Astrocyte (in vitro differentiated cells and primary cell): Measurements from ENCODE around the gene LAMA3. TPM values are rescaled to one million over a fixed set of nuclear protein-coding genes. Genes with fewer than 3 reads are reported as not detected.

Experiments
- DNase-seq: peaks from one replicate; pipeline ENCODE4 v3.0.0-alpha.2; 2010; ENCODE audit warnings: low read depth
- FAIRE-seq: peaks from 2 replicates; lab custom pipeline; 2011; peaks lifted over from hg19 to GRCh38; lab: Jason Lieb, UNC
- H2AFZ ChIP-seq: 2 replicates; pipeline ENCODE4 v1.6.0; 2012; ENCODE audit warnings: low read depth, low read length, inconsistent platforms
- H3K27ac ChIP-seq: 2 replicates; pipeline ENCODE4 v1.5.1; 2011; ENCODE audit warnings: low read depth, low read length, inconsistent platforms
- H3K27me3 ChIP-seq: 2 replicates; pipeline ENCODE4 v1.6.0; 2011; ENCODE audit warnings: low read length, inconsistent platforms; ENCODE audit not compliant: insufficient read depth
- H3K36me3 ChIP-seq: 2 replicates; pipeline ENCODE4 v1.5.1; 2011; ENCODE audit warnings: low read length, inconsistent platforms; ENCODE audit not compliant: insufficient read depth
- H3K4me1 ChIP-seq: 2 replicates; pipeline ENCODE4 v1.5.1; 2011; ENCODE audit warnings: low read length, inconsistent platforms; ENCODE audit not compliant: insufficient read depth
- H3K4me2 ChIP-seq: 2 replicates; pipeline ENCODE4 v1.6.0; 2012; ENCODE audit warnings: low read length, inconsistent platforms
- H3K4me3 ChIP-seq: 2 replicates; pipeline ENCODE4 v1.5.1; 2011; ENCODE audit warnings: low read depth, mild to moderate bottlenecking, low read length, inconsistent platforms; ENCODE audit not compliant: insufficient read depth
- H3K79me2 ChIP-seq: 2 replicates; pipeline ENCODE4 v1.6.0; 2012; ENCODE audit warnings: mild to moderate bottlenecking, low read length, inconsistent platforms; ENCODE audit not compliant: insufficient read depth
- H3K9ac ChIP-seq: 2 replicates; pipeline ENCODE4 v1.6.0; 2012; ENCODE audit warnings: mild to moderate bottlenecking, low read length, inconsistent platforms
- H3K9me3 ChIP-seq: 2 replicates; pipeline ENCODE4 v1.5.1; 2012; ENCODE audit warnings: low read depth, mild to moderate bottlenecking, low read length, inconsistent platforms; ENCODE audit not compliant: insufficient read depth
- H4K20me1 ChIP-seq: 2 replicates; pipeline ENCODE4 v1.6.0; 2012; ENCODE audit warnings: low read length, inconsistent platforms; ENCODE audit not compliant: insufficient read depth
- H3K27ac Mint-ChIP-seq: one replicate; pipeline ENCODE4 v1.8.0; 2021; ENCODE audit warnings: mild to moderate bottlenecking, mixed read lengths; ENCODE audit not compliant: unreplicated experiment
- H3K27me3 Mint-ChIP-seq: one replicate; pipeline ENCODE4 v1.8.0; 2021; ENCODE audit warnings: low read depth, mixed read lengths; ENCODE audit not compliant: unreplicated experiment
- H3K36me3 Mint-ChIP-seq: one replicate; pipeline ENCODE4 v1.8.0; 2021; ENCODE audit warnings: low read depth, mixed read lengths; ENCODE audit not compliant: unreplicated experiment
- H3K4me1 Mint-ChIP-seq: one replicate; pipeline ENCODE4 v1.8.0; 2021; ENCODE audit warnings: low read depth, mixed read lengths; ENCODE audit not compliant: unreplicated experiment
- H3K4me3 Mint-ChIP-seq: one replicate; pipeline ENCODE4 v1.8.0; 2021; ENCODE audit warnings: mild to moderate bottlenecking, moderate library complexity, mixed read lengths; ENCODE audit not compliant: unreplicated experiment
- H3K9me3 Mint-ChIP-seq: one replicate; pipeline ENCODE4 v1.8.0; 2021; ENCODE audit warnings: mild to moderate bottlenecking, mixed read lengths; ENCODE audit not compliant: unreplicated experiment
- CTCF ChIP-seq: IDR thresholded peaks from 2 replicates; pipeline ENCODE4 v1.5.1; 2011; ENCODE audit warnings: low read depth, mild to moderate bottlenecking, inconsistent platforms, low read length, moderate library complexity; ENCODE audit not compliant: insufficient read depth
- EZH2 ChIP-seq: IDR thresholded peaks from 2 replicates; pipeline ENCODE4 v1.6.1; 2012; ENCODE audit warnings: mild to moderate bottlenecking, low read length, inconsistent platforms; ENCODE audit not compliant: insufficient read depth
- total RNA-seq: library from RNA; stranded (reverse); gene quantifications from 2 replicates; pipeline ENCODE4 v1.2.1, GENCODE V29; 2021

Gene LAMA3
- total RNA-seq, 1 donor from 2014 or later, result 0.86 TPM

GRCh38 chr18:23945416-23946079 is 256.3 kb downstream of the LAMA3 start:
- no peak for TF ChIP-seq CTCF
- TF ChIP-seq EZH2, result no peak
- Histone ChIP-seq H3K4me1 (no peaks in the 10 kb centered on the region), H3K36me3 (no peaks in the 10 kb centered on the region), H4K20me1 (no peaks in the 10 kb centered on the region), H3K27ac (no peak overlapping the region), H2AFZ (no peak overlapping the region), H3K27me3 (peaks cover 6% of the 10 kb centered on the region), H3K79me2 (no peaks in the 10 kb centered on the region), H3K4me2 (no peak overlapping the region), H3K4me3 (no peak overlapping the region), H3K9me3 (no peaks in the 10 kb centered on the region), H3K9ac (no peak overlapping the region)
- DNase-seq (no peak), FAIRE-seq (no peak)
- H3K36me3 Mint-ChIP-seq, result no peaks in the 10 kb centered on the region
- peaks cover 11% of the 10 kb centered on the region for H3K27me3 Mint-ChIP-seq
- H3K4me1 Mint-ChIP-seq, result peaks cover 5% of the 10 kb centered on the region
- no peak overlapping the region for H3K27ac Mint-ChIP-seq
- H3K4me3 Mint-ChIP-seq, result no peak overlapping the region
- no peaks in the 10 kb centered on the region for H3K9me3 Mint-ChIP-seq

- no peaks in the 10 kb centered on the region for H4K20me1 ChIP-seq
- H3K4me2 ChIP-seq, result no peak overlapping the region
- TF ChIP-seq EZH2, result no peak
- no peak for TF ChIP-seq CTCF
- H3K9ac ChIP-seq, result no peak overlapping the region
- no peak overlapping the region for H3K4me3 Mint-ChIP-seq
- no peak overlapping the region for H3K27ac Mint-ChIP-seq
- no peaks in the 10 kb centered on the region for H3K36me3 ChIP-seq
- H2AFZ ChIP-seq, result no peak overlapping the region
- H3K36me3 Mint-ChIP-seq, result no peaks in the 10 kb centered on the region
- no peaks in the 10 kb centered on the region for H3K4me1 Mint-ChIP-seq
- no peaks in the 10 kb centered on the region for H3K79me2 ChIP-seq
- H3K4me1 ChIP-seq, result no peaks in the 10 kb centered on the region
- no peaks in the 10 kb centered on the region for H3K9me3 Mint-ChIP-seq
- H3K27me3 Mint-ChIP-seq, result peaks cover 17% of the 10 kb centered on the region
- H3K27ac ChIP-seq, result no peak overlapping the region
- H3K4me3 ChIP-seq, result no peak overlapping the region
- no peak for FAIRE-seq
- H3K9me3 ChIP-seq, result no peaks in the 10 kb centered on the region
- DNase-seq, result no peak
- H3K27me3 ChIP-seq, result peaks cover 9% of the 10 kb centered on the region
Observed at GRCh38 chr18:23949863-23950262, 260.6 kb downstream of the LAMA3 start.

- H3K4me2 ChIP-seq, result no peak overlapping the region
- H3K36me3 Mint-ChIP-seq, result no peaks in the 10 kb centered on the region
- no peaks in the 10 kb centered on the region for H4K20me1 ChIP-seq
- H3K4me1 Mint-ChIP-seq, result no peaks in the 10 kb centered on the region
- H2AFZ ChIP-seq, result no peak overlapping the region
- FAIRE-seq, result no peak
- no peaks in the 10 kb centered on the region for H3K9me3 ChIP-seq
- no peaks in the 10 kb centered on the region for H3K36me3 ChIP-seq
- no peak overlapping the region for H3K4me3 ChIP-seq
- H3K4me3 Mint-ChIP-seq, result no peak overlapping the region
- no peak overlapping the region for H3K27ac ChIP-seq
- H3K4me1 ChIP-seq, result no peaks in the 10 kb centered on the region
- no peak overlapping the region for H3K9ac ChIP-seq
- no peak for TF ChIP-seq EZH2
- no peak for TF ChIP-seq CTCF
- H3K9me3 Mint-ChIP-seq, result no peaks in the 10 kb centered on the region
- H3K27ac Mint-ChIP-seq, result no peak overlapping the region
- no peaks in the 10 kb centered on the region for H3K79me2 ChIP-seq
- peaks cover 9% of the 10 kb centered on the region for H3K27me3 ChIP-seq
- no peak for DNase-seq
- peaks cover 17% of the 10 kb centered on the region for H3K27me3 Mint-ChIP-seq
Observed at GRCh38 chr18:23950644-23951043, 261.4 kb downstream of the LAMA3 start.
